RCC 7860 (cell line): Measurements from ENCODE around the gene HOXB13.

Experiments used
- DNase-seq: peaks from one replicate; pipeline ENCODE4 v3.0.0-alpha.2; 2015; ENCODE audit warnings: low spot score
- FAIRE-seq: peaks from 2 replicates; lab custom pipeline; 2012; peaks lifted over from hg19 to GRCh38; lab: Jason Lieb, UNC

Gene HOXB13

DNA sequence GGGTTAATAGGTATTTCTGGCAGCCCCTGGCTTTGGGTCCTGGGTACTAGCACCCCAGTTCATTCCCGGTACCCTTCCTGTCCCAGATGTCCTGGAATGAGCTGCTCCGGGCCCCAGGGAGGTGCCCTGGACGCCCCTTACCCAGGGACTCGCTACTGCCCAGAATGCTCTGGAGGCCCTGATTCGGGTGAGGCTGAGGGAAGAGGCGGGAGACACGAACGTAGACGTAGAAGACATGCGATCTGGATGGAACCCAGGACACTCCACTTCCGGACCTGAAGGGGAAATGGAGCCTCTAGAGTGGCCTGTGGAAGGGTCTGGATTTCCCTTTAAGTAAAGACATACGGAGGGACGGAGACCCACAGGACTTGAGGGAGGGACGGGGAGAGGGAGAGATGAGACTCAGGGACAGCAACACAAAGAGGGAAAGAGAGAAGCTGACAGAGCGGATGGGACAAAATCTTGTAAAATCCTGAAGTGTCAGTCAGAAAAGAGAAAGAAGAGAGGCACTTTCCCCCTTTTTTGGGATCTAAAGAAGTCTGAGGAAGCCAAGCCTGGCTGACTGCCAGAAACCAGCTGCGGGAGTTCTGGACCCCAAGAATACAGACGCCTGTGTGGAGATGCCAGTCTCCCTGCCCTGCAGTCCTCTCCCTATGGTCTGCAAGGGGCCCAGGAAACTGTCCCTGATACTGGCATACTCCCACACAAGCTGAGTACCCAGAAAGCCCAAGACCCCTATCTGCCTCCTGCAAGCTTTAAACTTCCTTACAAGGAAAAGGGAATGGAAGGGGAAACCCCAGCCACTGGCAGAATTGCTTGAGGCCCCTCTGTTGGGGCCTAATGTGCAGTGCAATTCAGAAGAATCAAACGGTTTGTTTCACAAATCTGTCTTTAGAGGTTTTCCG, 1.0 kb upstream of the HOXB13 start:
- no peak for FAIRE-seq
- no peak for DNase-seq

DNA sequence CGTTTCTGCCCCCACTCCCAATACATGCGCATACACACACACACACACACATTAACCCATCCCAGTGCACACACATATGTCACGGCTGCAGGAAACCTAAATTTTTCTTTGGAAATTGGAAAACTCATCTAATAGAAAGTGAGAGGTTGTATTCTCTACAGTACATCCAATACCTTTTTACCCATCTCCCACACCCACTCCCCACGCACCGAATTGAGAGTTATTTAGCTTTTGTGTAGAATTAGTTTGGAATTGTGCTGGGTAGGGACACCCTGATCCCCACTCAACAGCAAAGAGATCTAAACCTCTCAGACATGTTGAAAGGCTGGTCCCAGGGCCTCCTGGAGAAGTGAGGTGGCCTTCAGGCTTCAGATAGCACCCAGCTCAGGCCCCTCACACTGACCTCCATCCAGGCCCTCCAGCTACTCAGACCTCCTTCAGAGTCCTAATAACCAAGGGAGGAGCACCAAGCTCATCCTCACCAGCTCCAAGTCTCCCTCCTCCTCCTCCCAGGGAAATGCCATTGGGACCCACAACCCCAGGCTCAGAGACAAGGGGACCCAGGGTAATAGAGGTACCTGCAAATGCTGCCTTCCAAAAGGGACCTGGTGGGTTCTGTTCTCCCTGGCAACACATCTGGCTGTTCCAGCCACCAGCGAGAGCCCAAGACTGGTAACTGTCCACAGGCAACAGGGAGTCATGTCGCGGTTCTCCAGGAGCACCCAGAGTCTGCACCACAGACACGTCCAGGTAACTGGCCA, 955 bp downstream of the HOXB13 start:
- no peak for FAIRE-seq
- no peak for DNase-seq

DNA sequence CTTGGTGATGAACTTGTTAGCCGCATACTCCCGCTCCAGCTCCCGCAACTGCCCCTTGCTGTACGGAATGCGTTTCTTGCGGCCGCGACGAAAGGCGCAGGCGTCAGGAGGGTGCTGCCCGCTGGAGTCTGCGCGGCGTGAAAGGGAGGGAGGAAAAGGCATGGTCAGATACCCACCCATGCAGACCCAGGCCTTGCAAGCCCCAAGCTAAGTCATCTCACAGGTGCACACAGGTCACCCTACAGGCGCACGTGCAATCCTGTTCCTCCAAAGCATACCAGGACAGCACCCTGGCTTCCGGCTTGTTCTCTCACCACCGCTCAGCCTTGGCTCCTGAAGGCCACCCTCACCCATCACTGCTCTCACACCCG, 1.6 kb downstream of the HOXB13 start:
- DNase-seq (no peak), FAIRE-seq (no peak)

DNA sequence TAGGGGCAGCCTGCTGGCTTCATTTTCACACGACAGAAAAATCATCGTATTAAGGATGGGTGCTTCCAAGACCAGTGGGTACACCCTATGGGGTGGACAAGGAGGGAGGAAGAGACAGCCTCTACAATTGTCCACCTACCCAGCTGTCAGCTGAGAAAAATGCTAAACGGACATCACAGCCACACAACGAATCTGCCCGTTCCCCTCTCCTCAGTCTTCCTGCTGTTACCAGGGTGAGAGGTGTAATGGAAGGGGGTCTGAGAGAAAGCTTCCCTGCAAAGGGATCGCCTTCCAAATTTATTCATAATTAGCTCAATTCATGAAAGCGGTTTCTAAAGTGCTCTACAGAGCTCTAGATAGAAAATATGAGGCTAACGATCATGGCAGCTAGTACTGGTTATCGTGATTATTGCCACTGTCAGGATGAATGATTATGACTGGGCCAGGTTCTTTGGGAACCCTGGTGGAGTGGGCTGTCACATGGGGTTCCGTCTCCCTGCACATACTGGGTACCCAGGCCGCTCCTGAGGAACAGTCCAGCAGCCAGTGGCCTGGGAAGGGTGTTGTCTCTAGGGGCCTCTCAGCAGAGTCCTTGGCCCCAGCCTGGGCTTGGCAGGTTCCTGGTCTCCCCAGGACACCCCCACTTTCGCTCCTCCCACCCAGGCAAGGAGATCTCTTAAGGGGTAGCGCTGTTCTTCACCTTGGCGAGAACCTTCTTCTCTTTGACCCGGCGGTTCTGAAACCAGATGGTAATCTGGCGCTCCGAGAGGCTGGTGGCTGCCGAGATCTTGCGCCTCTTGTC, 2.2 kb downstream of the HOXB13 start:
- FAIRE-seq (no peak), DNase-seq (no peak)

DNA sequence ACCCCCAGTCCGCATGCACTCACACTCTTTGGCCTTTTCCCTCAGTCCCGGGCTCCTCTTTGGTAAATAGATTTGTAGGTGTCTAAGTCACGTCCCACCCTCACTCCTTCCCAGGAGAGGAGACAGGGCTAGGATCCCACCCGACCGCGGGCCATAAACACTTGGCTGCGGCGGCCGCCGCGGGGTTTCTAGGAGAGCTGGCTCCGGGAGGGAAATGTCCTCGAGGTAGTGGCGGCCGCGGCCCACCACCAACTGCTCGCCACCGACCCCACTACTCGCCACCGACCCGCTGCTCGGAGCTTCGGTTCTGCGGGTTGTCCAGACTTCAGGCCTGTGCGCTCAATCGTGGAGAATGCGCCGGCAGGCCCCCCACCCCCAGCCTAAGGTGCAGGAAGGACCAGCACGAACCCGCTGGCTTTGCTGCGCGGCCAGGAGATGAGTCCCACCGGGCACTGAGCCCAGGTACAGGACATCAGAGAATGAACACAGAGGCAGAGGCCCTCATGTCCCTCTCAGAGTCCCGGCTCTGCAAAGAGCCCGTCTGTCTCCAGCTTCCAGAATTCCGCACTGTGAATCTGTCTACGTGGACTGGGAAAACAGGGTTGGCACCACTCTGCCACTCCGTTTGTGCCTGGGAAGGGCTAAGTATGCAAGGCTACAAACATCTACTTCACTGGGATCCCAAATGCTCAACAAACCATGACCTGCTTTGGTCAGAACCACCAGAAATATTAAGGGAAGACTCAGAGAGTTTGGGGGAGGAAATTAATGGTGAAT, 3.1 kb downstream of the HOXB13 start:
- no peak for FAIRE-seq
- DNase-seq = no peak

DNA sequence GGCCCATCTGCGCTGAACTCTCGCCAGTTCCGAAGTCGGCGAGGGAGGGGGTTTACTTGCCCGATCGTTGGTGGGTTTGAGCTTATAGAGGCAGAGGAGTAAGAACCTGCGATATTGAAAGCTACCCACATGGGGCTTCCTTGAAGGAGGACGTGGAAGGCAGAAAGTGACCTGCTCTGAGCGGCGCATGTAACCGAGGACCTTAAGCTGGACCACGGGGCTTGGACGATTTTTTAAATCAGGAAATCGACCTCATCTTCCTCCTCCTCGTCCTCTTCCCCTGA, 3.6 kb downstream of the HOXB13 start:
- DNase-seq (no peak), FAIRE-seq (no peak)

DNA sequence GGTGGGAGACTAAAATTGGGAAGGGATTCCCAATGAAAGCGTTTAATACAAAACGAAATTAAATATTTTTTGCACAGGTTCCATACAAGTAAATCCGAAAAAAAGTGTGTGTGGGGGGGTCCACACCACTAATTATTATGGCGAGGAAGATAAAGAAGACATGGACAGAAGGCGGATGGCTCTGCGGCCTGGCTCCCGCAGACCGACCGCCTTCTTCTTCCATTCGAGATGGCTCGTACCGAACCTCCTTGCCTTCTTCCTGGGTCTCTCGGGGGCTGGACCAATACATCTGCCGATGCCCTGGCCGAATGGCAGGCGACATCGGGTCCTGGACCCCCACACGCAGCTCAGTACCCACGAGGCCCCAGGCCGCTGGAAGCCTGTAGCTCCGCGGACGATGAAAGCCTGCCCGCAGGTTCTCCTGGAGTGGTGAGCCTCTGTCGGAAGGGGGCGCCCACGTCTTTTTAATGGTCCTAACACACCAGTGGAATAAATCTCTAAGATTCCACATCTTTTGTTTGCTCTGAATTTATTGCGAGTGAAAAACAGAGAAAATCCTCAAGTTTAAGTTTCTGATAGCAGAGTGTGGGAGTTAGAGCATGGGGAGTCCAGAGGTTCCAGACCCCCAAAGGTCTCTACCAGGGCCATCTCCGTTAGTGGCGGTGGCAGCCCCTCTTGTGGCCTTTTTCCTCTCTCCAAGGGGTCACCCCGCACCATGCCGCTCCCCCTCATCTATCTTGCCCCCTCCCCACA, 4.1 kb downstream of the HOXB13 start:
- peak; percentile 50 for DNase-seq
- peak; percentile 51 for FAIRE-seq

DNA sequence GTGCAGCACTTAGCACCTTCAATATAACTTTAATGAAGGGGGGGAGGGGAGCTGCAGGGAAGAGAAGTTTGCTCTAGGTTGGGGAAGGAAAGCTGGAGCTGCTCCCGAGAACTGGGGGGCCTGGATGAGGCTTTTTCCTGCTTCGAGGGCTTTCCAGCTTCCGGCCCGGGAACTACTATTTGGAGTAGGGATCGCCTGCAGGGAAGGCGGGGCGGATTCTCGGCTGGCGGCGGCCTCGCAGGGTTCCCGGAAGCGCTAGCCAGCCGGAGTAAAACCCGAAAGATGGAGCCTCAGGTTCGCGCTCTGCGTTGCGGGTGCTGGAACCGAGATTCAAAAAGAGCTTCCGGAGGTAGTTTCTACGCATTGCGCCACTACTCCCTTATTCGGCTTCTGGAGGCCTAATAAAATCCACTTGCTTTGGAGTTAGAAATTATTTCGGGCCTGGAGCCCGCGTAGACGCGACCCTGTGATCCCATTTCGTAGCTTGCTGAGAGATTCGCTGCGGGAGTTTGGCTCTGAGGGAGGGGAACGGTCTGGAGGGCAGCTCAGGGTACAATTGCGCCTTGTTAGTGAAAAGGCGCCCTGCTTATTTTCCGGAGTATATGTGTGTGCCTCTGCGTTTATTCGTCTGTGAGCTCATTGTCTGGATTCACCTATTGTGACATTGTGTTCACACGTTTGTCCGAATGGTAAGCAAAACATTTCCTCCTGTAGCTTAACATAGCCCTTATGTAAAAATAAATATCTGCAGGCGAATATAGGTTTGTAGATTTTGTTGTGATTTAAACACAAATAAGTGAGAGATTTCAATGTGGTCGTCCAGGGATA, 4.9 kb downstream of the HOXB13 start:
- no peak for DNase-seq
- FAIRE-seq = no peak

DNA sequence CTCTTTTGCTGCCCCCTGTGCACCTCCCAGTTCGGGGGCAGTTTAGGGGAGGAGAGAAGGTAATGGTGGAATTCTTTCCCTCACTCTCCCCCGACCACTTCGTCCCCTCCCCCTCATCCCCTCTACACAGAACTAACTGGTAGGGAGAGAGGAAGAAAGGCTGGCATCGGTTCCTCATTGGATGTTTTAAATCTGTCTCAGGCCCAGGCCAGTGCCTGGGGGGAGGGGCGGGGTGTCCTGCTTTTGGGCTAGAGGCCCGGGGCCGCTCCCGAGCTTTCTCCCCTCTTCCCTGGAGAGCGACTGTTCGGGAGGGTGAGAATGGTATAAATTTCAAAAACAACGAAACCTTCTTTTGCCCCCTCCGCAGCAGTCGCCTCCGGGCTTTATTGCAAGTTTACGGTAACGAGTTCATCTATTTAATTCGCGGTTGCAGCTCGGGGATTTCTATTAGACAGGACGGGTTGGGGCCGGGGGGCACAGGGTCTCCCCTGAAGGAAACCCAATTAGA, 5.6 kb downstream of the HOXB13 start, which contains the start of gene PRAC2:
Gene PRAC2, plus strand, starts transcription at position 271 of the 508 bp plus-strand sequence. CDS start 1,226 bp downstream, outside the sequence.
- no peak for FAIRE-seq
- no peak for DNase-seq

DNA sequence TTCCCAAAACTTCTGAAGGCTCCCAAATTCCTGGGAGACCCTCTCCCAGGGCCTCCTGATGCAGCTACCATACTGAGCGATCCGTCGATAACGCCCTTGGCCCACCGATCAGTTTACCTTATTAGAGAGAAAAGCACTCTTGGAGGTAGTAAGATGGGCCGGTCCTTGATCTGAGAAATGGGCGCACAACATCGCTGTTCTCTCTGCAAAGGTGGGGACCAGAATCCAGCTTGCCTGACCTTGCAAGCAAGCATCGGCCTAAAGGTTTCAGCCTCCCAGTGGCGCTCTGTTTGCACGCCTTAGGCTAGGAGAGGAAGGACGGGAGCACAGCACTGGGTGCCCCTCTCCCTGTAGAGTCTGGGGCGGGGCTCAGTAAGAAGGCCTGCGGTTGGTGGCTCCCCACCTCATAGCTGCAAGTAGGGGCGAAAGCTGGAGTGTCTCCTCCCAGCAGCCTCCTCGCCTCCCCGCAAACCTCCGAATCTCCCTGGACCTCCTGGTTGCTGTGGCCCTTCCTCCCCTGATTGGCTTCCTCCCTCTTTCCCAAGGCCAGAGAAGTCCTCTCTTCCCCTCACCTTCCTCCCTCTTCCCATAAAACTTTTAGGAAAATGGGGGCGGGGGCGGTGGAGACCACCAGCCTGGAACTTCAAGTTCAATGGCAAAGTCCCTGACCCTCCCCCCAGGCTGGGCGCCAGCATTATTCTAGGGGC, 6.2 kb downstream of the HOXB13 start, which contains the start of gene PRAC1:
Gene PRAC1, minus strand, starts transcription at position 318 of the 707 bp plus-strand sequence. Its CDS starts 126 bp downstream, at position 192.
- DNase-seq (no peak), FAIRE-seq (no peak)

DNA sequence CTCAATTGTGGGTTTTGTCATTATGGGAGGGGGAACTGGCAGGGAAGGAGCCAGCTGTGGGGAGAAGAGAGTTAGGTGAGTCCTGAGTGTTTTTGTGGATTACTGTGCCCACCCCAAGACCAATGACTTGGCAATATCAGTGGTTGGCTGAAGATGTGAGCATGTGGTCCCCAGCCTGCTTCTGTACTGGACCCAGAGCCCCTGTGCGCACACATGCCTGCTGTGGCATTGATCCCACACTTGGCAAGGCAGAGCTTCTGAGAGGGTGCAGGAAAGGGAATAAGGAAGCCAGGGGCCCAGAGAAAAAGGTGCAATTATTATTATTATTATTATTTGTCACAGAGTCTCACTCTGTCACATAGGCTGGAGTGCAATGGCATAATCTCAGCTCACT, 7.5 kb downstream of the HOXB13 start:
- DNase-seq (no peak), FAIRE-seq (no peak)

DNA sequence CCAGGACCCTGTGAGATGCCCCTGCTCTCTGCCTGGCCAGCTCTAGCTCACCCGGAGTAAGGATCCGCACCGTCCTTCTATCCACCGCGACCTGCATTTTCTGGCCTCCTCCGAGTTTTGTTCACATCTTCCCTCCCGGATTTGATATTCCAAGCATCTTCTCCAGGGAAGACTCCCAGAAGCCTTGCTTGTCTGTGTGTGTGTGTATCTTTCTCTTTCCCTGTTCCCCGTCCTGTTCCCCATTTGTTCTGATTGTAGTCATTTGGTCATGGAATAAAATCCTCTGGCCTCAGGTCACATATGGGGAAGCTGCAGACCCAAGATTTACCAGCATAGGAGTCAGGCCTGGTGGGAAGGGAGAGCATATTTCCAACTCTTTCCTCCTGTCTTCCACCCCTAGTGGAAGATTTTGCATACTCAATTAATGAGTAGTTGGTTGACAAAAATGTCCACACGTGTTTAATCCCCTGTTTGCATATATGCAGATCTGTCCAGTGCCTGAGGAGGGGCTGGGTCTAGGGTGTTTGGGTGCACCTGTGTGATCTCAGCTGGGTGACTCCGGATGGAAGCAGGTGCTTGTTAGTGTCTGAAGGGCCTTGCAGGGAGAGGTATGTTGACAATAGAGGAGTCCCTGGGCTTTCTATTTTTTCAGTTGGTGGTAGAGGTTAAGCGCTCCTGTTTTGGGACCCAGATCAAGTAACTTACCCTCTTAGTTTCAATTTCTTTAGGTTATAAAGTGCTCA, 8.1 kb downstream of the HOXB13 start:
- FAIRE-seq = no peak
- DNase-seq = no peak

DNA sequence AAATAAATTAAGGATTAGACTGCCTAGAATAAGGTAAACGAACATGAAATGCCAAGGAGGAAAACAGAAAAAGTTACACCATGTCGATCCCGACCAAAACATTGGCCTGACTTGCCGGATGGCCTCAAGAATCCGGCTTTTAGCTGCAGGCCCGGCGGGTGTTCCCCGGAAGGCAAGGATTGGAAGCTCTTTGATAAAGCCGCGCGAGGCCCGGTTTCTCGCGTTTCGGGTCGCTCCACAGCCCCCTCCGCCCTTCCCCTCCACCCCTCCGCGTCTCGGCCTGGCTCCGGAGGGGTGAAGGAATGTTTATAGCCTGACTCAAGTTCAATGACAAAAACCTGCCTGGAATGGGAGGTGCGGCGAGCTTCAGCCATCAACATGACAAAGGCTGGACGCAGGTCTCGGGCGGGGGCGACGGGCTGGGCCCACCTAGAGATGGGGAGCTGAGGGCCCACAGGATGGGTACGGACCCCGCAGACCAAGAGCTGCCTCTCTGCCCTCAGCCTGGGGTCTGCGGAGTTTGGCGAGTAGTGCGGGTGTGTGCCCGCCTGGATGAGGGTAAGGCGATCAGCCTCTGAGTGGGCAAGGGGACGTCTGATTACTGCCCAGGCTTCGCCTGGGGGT, 8.8 kb downstream of the HOXB13 start:
- FAIRE-seq (no peak), DNase-seq (no peak)

DNA sequence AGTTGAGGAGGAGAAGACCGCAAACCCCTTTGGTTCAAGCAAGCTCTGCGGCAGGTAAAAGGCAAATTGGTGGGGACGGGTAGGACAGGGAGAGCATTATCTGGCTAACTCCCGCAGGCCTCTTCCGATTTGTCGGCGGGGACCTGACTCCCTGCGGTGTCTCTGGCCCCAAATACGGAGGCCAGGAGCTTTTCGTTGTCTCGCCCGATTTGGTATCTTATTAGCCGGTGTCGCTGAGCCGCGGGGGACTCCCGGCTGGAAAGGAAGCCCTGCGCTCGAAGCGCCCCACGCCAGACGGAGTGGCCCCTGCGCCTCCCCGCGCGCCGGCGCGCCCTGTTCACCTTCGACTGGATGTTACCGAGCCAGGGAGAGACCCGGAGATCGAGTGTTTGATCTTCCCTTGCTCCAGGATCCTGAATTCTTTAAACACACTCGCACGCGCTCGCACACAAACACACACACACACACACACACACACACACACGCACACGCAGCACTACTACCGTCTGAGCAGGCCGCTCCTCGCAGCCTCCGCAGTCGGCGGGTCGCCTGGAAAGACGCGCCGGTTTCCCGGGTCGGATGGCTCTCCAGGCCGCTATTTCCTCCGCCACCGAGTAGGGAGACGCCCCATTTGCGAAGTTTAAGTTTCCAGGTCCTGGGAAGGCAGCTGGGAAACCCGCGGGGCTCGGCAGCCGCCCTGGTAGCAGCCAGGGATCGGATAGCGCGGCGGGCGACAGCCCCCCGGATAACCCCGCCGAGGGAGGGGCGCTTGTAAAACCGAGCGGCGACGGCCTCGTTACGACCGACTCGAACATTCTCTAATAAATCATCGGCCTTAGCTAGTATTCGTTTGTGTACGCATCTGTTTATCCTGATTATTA, 9.5 kb downstream of the HOXB13 start:
- FAIRE-seq (no peak), DNase-seq (no peak)

DNA sequence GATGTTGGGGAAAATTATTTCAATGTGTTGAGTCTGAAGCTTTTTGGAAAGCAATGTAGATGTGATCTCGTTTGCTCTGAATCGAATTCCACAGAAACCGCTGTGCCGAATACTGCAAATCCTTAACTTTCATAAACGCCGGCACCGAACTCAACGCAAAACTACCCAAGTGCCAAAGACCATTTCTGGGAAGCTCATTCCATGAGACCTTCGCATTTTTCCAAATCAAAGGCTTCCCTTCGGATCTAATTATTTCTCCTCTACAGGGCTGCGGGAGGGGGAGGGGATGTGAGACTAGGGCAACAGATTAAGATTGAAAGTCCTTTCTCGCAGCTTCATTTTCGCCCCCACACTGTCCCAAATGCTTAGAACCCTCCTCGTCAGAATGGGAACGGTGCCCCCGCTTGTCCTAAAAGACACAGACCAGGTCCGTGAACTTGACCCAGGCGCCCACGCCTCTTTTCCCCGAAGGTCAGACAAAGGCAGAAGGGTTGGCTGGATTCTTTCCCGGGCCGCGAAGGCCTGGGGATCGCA, 10.3 kb downstream of the HOXB13 start:
- DNase-seq (no peak), FAIRE-seq (no peak)
